HG02884 (cell line): ENCODE measurements around the gene PHETA2.
"Not testable (repeated sequence)": the region's sequence is repeated elsewhere in the genome, so short reads cannot be mapped to it uniquely, and the experiment has no call there.

Source experiments
- ATAC-seq: cut with Tn5 transposase; IDR thresholded peaks from one replicate; pipeline ENCODE4 v1.9.1; 2021; ENCODE audit warnings: mild to moderate bottlenecking, moderate library complexity; ENCODE audit not compliant: unreplicated experiment

The PHETA2 gene

GRCh38 chr22:42101199-42101598, 27.2 kb downstream of the PHETA2 start:
- no peak for ATAC-seq

- ATAC-seq, result not testable (repeated sequence)
Observed at GRCh38 chr22:42104332-42104860, 30.3 kb downstream of the PHETA2 start.

- no peak for ATAC-seq
Observed at GRCh38 chr22:42108848-42109247, 34.8 kb downstream of the PHETA2 start.

- ATAC-seq, result no peak
Observed at GRCh38 chr22:42111798-42112197, 37.8 kb downstream of the PHETA2 start.

GRCh38 chr22:42112793-42113192, 38.7 kb downstream of the PHETA2 start:
- ATAC-seq, result not testable (repeated sequence)

- ATAC-seq, result no peak
Observed at GRCh38 chr22:42114721-42115120, 40.7 kb downstream of the PHETA2 start.

- ATAC-seq, result not testable (repeated sequence)
Observed at GRCh38 chr22:42115420-42115830, 41.4 kb downstream of the PHETA2 start.

- ATAC-seq, result no peak
Observed at GRCh38 chr22:42116848-42117424, 42.9 kb downstream of the PHETA2 start.

- ATAC-seq, result not testable (repeated sequence)
Observed at GRCh38 chr22:42120231-42121021, 46.4 kb downstream of the PHETA2 start.

GRCh38 chr22:42123529-42123928, 49.5 kb downstream of the PHETA2 start:
- not testable (repeated sequence) for ATAC-seq

- no peak for ATAC-seq
Observed at GRCh38 chr22:42127606-42128005, 53.6 kb downstream of the PHETA2 start.

GRCh38 chr22:42128007-42128406, 54.0 kb downstream of the PHETA2 start:
- not testable (repeated sequence) for ATAC-seq
